ENCODE results near the gene DMKN.
A peak's percentile ranks its signal among the peaks of the same experiment; 100 is the strongest.

The DMKN gene

DNA sequence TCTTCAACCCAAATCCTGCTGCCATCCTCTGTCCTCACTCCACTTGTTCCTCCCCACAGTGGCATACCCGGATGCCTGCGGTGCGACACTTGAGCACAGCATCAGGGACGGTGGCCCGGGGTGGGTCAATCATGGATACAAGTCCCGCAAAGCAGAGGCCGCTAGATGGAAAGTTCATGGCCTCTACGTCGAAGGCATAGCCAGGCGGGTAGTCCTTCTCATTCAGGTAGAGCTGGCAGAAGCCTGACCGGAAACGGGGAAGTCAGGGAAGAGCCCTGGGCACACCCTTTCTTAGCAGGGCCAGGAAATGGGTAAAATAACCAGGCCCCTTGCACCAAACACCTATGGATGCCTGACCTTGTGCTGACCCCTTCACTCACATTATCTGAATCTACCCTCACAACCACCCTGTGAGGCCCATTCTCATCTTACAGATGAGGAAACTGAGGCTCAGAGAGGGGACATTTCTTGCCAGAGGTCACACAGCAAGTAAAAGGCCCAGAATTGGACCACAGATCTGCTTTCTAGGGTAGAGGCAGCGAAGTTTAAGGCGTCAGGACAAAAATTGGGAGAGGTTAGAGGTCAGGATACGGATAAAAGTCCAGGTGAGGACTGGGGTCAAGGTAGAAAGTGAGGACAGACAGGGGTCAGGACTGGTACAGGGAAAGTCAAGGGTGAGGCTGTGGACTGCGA is 43.5 kb upstream of the DMKN start:
- TF ChIP-seq POLR2AphosphoS5 (IDR thresholded peaks at IDR 0.05; ENCODE audit: low read depth, low read length) (no peak), POLR2A (IDR thresholded peaks at IDR 0.05; ENCODE audit: low read depth, low read length) (no peak), TAF1 (IDR thresholded peaks at IDR 0.05; ENCODE audit: borderline replicate concordance, low read depth, low read length) (no peak)
- FAIRE-seq (no peak), DNase-seq (ENCODE audit: insufficient read length) (no peak)

- FAIRE-seq (no peak), DNase-seq (ENCODE audit: insufficient read length) (no peak)
- no peak for TF ChIP-seq POLR2A (IDR thresholded peaks at IDR 0.05; ENCODE audit: low read depth, low read length)
- no peak for TF ChIP-seq TAF1 (IDR thresholded peaks at IDR 0.05; ENCODE audit: borderline replicate concordance, low read depth, low read length)
- no peak for TF ChIP-seq POLR2AphosphoS5 (IDR thresholded peaks at IDR 0.05; ENCODE audit: low read depth, low read length)
Observed at GRCh38 chr19:35556025-35556590, 42.7 kb upstream of the DMKN start.

DNA sequence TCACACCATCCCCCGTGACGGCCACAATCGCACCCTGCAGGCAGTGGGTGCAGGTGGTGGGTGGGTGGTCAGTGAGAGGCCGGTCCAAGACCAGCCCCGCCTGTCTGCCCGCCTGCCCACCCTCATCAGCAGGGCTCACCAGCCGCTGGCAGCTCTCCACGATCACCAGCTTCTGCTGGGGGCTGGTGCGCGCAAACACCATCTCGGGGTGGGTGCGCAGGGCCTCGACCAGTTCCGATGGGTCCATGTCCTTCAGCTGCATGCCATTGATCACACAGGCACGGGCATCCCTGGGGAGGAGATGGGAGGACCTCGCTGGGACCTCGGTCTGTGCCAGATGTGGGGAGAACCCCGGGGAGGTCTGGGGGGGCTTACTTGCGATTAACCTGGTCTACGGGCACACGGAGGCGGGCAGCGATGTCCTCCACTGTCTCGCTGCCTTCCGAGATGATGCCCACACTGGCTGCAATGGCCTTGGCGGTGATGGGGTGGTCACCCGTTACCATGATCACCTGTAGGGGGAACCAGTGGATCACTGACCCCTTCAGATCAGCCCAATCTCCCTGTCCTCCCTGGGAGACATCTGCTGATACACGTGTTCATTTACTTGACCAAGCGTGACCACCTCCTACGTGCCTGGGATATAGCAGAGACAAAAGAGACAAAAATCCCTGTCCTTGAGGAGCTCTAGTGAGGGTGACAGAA is 42.0 kb upstream of the DMKN start:
- FAIRE-seq (no peak), DNase-seq (ENCODE audit: insufficient read length) (no peak)
- TF ChIP-seq POLR2AphosphoS5 (IDR thresholded peaks at IDR 0.05; ENCODE audit: low read depth, low read length), result no peak
- TF ChIP-seq POLR2A (IDR thresholded peaks at IDR 0.05; ENCODE audit: low read depth, low read length), result no peak
- TF ChIP-seq TAF1 (IDR thresholded peaks at IDR 0.05; ENCODE audit: borderline replicate concordance, low read depth, low read length), result no peak

DNA sequence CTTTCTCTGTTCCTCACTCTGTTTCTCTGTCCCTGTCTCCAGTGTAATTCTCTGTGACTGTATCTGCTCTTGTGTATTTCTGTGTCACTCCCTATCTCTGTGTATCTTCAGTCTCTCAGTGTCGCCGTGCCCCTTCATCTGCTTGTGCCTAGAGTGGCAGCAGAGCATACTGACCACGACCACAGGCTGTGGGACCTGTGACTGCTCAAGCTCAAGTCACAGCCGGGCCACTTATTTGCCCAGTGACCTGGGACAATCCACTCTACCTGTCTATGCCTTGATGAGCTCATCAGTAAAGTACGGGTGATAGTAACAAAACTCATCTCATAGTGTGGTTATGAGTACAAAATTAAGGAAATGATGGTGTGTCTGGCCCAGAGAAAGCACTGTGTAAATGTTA is 40.6 kb upstream of the DMKN start:
- no peak for FAIRE-seq
- no peak for TF ChIP-seq POLR2AphosphoS5 (IDR thresholded peaks at IDR 0.05; ENCODE audit: low read depth, low read length)
- no peak for TF ChIP-seq TAF1 (IDR thresholded peaks at IDR 0.05; ENCODE audit: borderline replicate concordance, low read depth, low read length)
- TF ChIP-seq POLR2A (IDR thresholded peaks at IDR 0.05; ENCODE audit: low read depth, low read length), result no peak
- no peak for DNase-seq (ENCODE audit: insufficient read length)

GRCh38 chr19:35553385-35554000 is 40.0 kb upstream of the DMKN start:
- DNase-seq (ENCODE audit: insufficient read length), result no peak
- TF ChIP-seq TAF1 (IDR thresholded peaks at IDR 0.05; ENCODE audit: borderline replicate concordance, low read depth, low read length) (no peak), POLR2A (IDR thresholded peaks at IDR 0.05; ENCODE audit: low read depth, low read length) (no peak), POLR2AphosphoS5 (IDR thresholded peaks at IDR 0.05; ENCODE audit: low read depth, low read length) (no peak)
- no peak for FAIRE-seq

DNA sequence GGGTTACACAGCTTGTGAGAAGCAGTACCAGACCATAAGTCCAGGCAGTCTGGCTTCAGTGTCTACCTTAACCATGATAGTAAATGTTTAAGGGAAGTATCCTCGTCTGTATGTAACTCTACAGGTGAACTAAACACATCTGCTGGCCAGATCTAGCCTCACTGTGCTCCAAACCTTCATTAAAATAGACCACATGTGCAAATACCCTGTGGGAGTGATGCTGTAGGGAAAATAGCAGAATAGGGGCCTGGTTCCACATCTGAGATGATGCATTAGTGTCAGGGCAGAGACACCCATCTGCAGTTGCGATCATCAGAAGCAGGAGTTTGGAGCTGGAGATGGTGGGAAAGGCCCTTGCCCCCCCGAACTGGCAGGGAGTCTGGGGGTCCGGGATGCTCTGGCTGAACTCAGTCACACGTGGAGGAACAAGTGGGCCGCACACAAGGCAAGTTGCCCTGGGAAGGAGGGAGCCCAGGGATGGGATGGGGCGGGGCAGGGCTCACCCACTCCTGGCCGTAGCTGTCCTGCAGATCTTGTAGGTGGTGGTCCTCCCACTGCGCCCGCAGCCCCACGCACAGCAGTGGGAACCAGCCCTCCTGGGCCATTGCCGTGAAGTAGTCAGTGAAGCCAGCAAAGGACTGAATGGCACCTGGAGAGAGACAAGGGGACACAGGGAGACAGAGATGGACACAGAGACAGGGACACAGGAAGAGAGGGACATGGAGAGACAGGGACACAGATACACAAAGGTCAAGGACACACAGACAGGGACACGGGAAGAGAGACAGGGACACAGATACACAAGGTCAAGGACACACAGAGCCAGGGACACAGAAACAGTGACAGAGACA is 39.3 kb upstream of the DMKN start:
- TF ChIP-seq POLR2AphosphoS5 (IDR thresholded peaks at IDR 0.05; ENCODE audit: low read depth, low read length), result no peak
- TF ChIP-seq POLR2A (IDR thresholded peaks at IDR 0.05; ENCODE audit: low read depth, low read length), result no peak
- TF ChIP-seq TAF1 (IDR thresholded peaks at IDR 0.05; ENCODE audit: borderline replicate concordance, low read depth, low read length), result no peak
- no peak for DNase-seq (ENCODE audit: insufficient read length)
- FAIRE-seq, result no peak

GRCh38 chr19:35551091-35551810 is 37.8 kb upstream of the DMKN start:
- FAIRE-seq, result no peak
- no peak for DNase-seq (ENCODE audit: insufficient read length)
- no peak for TF ChIP-seq POLR2A (IDR thresholded peaks at IDR 0.05; ENCODE audit: low read depth, low read length)
- no peak for TF ChIP-seq TAF1 (IDR thresholded peaks at IDR 0.05; ENCODE audit: borderline replicate concordance, low read depth, low read length)
- no peak for TF ChIP-seq POLR2AphosphoS5 (IDR thresholded peaks at IDR 0.05; ENCODE audit: low read depth, low read length)

GRCh38 chr19:35549879-35550523 is 36.6 kb upstream of the DMKN start:
- no peak for DNase-seq (ENCODE audit: insufficient read length)
- no peak for FAIRE-seq
- TF ChIP-seq POLR2AphosphoS5 (IDR thresholded peaks at IDR 0.05; ENCODE audit: low read depth, low read length), result no peak
- TF ChIP-seq POLR2A (IDR thresholded peaks at IDR 0.05; ENCODE audit: low read depth, low read length), result no peak
- TF ChIP-seq TAF1 (IDR thresholded peaks at IDR 0.05; ENCODE audit: borderline replicate concordance, low read depth, low read length), result no peak

DNA sequence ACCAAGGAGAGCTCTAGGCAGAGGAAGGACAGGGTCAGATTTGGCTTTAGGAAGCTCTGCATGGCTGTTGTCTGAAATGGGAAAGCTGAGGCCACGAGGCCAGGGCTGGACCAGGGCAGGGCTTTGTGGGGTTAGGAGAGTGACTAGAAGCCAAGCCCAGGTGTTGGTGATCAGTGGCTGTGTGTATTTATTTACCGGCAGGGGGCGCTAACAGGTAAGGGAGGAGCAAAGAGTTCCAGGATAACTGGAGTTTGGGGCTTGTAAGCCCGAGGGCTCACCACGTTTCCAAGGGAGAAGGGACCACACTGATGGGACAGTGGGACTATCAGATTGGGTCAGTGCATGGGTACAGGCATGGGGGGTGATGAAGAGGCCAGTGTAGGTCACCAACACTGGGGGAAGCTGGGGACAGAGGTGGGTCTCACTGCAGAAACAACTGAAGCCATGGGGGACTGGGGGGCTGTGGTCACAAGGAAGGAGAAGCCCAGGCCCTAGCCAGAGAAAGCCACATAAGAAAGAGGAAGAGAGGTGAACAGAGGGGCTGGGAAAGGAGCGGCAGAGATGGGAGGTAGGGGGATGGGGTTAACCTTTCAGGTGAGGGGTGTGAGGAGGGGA is 35.8 kb upstream of the DMKN start:
- DNase-seq (ENCODE audit: insufficient read length), result peak; percentile 73

More for the DNA sequence above, 35.8 kb upstream of the DMKN start:
- FAIRE-seq, result peak; percentile 86
- no peak; the same call in 1 of the 2 replicates for TF ChIP-seq POLR2A (IDR thresholded peaks at IDR 0.05; ENCODE audit: low read depth, low read length)
- no peak for TF ChIP-seq POLR2AphosphoS5 (IDR thresholded peaks at IDR 0.05; ENCODE audit: low read depth, low read length)
- TF ChIP-seq TAF1 (IDR thresholded peaks at IDR 0.05; ENCODE audit: borderline replicate concordance, low read depth, low read length), result no peak

All from GM12892 (cell line).